ENCODE data around the gene CRIP2.

Gene CRIP2

DNA sequence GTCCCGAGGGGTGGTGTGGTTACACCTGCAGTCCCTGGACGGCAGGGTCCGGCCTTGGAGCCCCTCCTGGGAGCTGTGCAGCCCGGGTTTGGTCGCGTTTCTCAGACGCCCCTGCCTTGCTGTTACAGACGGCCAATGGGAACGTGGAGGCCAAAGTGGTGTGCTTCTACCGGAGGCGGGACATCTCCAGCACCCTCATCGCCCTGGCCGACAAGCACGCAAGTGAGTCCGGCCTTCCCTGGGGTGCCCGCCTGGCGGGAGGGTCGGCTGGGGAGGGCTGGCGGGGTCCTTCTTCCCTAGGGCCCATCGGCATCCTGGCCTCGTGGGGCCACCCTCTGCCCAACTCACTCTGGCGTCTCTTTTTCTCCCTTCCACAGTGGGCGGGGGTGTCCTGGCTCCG is 29.3 kb upstream of the CRIP2 start:
- DNase-seq, result no peak

DNA sequence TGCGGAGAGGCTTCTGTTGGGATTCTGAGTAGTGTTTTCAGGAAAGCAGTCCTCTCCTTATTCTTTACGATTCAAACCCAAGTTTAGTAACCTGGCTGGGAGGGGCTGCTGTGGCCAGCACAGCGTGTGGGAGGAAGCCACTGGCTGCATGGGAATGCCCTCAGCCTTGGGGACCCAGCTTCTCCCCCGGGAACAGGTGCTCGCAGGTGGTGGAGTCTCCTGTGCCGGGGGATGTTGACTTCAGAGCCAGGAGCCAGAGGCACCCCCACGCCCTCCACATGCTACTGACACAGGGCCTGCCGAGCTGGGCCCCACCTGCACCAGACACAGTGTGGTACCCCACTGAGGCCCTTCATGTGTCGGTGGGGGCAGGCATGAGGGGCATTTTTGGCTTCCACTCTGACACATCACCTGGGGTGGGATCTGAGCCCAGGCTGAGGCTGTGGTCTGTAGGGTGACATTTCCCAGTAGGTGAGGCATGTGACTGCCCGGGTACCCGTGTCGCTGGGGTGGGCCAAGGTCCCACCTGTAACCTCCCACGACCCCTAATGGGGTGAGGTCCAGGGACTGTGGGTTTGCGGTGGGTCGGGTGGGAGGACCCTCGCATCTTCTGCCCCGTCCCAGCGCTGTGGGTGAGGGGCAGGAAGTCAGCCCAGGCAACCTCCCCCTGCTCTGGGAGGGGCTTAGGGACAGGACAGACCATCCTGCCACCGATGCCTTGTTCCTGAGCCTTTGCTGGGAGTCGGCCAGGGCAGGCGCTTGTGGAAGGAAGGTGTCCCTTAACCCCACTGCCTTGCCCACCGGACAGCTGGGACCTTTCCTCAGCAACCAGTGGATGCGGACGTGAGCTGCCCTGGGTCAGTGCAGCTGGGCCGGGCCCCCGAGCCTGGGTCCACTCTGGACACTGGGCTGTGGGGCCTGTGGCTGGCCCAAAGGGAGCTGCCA is 28.4 kb upstream of the CRIP2 start:
- DNase-seq, result no peak

DNA sequence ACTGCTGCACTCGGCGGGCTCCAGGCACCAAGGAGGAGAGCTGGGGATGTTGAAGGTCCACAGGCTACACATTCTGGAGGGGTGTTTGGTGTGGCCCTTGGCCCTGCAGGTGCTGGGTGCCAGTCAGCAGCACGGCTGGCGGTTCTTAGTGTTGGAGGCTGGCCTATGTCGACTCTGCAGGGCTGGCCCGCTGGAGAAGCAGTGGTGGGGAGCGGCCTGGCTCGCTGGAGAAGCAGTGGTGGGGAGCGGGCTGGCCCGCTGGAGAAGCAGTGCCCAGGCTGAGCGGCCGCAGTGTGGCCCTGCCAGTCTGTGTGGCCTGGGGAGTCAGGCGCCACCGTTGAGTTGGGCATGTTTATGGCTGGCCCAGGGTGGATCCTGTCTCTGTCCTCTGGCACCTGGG is 27.6 kb upstream of the CRIP2 start:
- DNase-seq, result no peak

- no peak for DNase-seq
Observed at GRCh38 chr14:105447651-105448640, 26.7 kb upstream of the CRIP2 start.

DNA sequence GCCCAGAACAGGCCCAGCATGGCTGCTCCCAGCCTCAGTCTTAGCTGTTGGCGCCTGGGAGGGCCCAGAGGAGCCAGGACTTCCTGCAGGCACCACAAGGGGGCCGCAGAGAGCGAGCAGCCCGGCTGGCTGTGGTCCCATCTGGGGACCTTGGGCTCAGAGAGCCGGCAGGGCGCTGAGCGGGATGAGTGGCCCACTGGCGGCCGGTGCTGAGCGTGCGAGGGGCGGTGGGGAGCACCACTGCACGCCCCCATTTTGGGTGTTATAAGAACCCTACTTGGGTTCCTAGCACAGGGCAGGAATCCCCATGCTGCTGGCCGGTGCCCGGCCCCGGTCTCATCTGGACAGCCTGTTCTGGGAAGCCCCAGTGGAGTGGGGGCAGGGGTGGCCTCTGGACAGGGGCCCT is 25.9 kb upstream of the CRIP2 start:
- peak; percentile 92 for DNase-seq

DNA sequence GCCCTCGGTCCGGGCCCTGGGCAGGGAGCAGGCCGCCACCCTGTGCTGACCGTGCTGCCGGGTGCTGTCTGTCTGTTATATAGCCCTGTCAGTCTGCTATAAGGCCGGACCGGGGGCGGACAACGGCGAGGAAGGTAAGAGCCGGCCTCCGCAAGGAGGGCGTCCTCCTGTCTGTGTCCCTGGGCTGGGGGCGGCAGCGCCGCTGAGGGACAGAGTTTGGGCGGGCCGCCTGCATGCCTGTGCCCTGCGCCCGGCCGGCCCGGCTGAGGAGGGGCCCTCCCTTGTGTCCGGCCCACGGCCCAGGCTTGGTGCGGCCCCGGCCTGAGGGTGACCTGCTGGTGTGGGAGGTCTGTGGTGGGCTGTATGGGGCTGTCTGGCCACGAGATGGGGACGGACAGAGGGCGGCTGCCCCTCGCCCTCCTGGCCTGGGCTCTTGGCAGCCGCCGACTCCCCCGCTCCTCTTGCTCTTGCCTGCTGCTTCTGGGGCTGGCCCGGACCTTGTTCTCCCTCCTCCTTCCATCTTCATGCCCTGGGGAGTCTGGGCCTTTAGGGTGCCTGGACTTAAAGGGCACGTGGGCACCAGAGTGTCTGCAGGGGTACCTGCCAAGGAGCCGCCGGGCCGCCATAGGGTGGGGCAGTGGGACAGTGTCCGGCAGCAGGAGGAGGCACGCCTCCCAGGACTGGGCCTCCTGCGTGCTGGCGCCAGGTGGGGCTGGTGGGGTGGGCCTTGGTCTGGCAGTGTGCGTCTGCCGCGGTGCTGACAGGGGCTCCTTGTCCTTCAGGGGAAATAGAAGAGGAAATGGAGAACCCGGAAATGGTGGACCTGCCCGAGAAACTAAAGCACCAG is 25.1 kb upstream of the CRIP2 start:
- no peak for DNase-seq

GRCh38 chr14:105450123-105450505 is 24.5 kb upstream of the CRIP2 start:
- no peak for DNase-seq

DNA sequence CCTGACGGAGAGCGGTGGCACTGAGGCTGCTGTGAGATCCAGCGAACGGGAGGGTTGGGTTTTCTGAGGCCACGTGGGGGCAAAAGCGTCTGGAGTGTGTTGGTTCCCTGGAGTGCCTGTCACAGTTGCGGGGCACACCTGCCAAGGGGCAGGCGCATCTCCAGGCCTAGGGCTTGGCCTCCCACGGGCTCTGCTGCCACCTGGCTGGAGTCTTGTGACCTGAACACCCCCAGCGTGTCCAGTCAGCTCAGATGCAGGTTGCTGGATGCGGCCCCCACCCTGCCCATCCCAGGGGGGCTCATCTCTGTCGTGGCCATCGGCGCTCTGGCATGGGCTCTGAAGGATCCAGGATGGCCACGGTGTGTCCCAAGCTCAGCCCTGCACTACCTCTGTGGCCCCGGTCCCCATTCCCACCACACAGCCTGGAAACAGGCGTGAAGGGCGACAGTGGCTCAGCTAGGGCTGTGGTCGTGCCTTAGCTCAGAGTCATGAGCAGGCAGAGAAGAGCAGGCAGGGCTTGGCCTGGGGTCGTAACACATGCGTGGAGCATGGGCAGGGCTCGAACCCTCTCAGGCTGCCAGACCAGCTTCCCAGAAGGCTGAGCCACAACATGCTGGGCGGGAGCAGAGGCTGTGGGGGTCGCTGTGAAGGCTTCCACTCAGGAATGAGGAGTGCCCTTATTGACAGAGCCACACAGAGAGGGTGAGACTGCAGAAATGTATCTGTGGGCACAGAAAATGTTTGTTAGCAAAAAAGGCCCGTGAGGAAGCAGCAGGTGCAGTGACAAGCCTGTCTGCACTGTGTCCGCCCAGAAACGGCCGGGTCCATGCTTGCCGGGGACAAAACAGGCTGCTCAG is 23.5 kb upstream of the CRIP2 start:
- DNase-seq, result no peak

GRCh38 chr14:105452963-105453362 is 21.7 kb upstream of the CRIP2 start:
- no peak for DNase-seq

DNA sequence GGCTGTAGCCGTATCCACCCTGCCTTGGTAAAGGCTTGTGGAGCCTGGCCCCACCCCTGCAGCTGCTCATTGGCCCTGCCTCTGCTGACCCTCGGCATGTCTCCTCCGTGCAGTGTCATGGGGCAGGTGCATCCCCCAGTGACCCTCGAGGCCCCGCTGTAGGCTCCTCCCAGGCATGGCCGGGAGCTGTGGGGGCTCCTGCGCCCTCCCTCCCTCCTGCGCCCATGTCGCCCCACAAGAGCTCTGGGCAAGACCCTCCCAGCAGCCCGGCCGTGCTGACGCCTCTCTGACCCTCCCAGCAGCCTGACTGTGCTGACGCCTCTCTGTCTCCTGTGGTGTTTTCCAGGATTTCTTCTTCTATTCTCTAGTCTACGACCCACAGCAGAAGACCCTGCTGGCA is 20.8 kb upstream of the CRIP2 start:
- no peak for DNase-seq

DNA sequence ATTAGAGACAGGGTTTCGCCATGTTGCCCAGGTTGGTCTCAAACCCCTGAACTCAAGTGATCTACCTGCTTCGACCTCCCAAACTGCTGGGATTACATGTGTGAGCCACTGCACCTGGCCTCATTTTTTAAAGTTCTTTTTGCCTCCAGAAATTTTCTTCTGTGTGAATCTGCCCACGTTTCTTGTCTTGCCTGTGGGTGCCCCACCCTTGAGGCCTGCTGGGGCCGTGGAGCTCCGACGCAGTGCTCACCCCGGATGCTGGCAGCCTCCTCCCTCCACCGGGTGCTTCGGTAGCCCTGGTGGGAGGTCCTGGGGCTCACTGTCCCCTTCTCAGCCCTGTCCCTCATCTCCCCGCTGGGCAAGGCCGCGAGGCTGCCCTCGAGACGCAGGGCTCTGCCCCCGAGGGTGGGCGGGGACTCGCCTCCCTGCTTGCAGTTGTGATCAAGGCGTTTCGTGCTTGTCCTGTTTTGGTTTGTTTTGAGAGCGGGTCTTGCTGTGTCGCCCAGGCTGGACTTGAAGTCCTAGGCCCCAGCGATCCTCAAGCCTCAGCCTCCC is 19.5 kb upstream of the CRIP2 start:
- no peak for DNase-seq

- DNase-seq, result no peak
Observed at GRCh38 chr14:105455766-105456660, 18.6 kb upstream of the CRIP2 start.

DNA sequence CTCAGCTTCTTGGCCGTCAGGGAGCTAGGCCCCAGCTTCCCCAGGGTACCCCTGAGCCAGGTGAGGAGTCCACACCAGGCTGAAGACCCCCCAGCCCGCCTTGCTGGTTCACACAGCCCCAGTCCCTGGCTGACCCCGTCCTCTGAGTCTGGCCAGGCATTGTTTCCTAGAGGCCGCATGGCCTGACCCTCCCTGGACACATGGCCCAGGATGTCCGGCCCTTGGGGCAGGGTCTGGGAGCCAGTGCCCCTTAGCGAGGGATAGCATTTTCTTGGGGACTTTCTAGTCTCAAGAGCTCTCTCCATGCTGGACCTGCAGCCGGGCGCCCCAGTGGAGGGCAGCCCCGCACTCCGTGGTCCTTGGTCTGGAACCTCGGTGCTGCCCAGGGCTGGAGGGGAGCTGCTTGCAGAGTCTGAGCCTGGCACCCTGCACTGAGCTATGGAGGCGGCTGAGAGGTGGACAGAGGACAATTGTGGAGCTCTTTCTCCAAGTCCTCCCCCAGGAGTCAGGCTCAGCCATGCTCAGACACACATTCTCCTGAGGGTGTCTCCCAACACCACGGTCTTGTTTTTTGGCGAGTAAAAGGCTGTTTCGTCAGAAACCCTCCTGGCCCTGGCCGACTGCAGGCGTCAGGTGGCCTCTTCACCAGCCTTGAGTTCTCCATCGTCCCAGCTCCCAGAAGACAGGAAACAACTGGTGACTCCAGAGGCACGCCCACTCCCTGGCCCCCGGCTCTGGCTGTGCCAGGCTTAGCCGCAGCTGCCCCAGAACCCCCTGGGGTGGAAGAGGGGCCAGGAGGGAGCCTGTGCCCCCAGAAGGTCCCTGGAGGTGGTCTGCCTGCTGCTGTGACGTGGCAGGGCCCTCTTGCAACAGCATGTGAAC is 17.6 kb upstream of the CRIP2 start:
- DNase-seq, result no peak

DNA sequence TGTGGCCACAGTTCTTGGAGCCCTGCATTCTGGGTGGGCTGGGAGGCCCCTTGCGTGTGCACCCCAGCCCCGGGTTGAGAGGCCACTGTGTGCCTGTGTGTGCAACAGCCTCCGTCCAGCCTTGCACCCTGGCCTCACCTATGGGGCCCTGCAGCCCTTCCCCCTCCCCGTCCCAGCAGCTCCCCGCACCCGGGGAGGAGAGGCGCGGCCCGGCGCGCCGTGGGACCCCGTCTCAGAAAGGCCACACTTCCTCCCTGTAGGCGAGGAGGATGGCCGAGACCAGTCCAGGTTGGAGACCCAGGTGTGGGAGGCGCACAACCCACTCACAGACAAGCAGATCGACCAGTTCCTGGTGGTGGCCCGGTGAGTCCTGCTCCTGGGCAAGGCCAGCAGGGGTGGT is 16.6 kb upstream of the CRIP2 start:
- DNase-seq, result no peak

DNA sequence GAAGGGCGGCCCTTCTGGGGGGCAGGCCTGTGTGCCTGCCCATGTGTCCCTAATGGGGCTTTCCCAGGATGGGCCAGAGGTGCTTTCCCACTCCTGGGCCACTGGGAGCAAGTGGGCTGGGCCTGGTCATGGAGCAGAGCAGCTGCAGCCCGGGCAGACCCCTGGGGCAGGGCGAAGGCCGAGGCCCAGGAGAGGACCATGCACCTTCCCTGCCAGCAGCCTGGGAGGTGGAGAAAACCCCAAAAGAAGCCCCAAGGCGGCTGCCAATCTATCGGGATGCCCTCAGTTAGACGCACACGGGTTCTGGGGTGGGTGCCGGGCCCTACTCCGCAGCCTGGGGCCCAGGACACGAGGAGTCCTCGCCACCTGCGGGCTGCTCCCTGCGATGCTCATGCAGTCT is 16.1 kb upstream of the CRIP2 start:
- no peak for DNase-seq

GRCh38 chr14:105460116-105460515 is 14.5 kb upstream of the CRIP2 start:
- no peak for DNase-seq

DNA sequence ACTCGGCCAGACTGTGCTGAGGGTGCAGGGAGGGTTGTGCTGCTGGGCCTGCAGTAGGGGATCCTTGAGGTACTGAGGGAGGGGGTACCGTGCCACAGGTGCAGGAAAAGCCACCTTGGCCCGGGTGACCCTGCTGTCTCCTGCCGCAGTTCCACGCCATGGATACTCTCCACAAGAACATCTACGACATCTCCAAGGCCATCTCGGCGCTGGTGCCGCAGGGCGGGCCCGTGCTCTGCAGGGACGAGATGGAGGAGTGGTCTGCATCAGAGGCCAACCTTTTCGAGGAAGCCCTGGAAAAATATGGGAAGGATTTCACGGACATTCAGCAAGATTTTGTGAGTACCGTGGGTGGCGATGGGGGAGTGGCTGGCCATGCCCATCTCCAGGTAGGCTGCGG is 14.0 kb upstream of the CRIP2 start:
- DNase-seq, result no peak

- no peak for DNase-seq
Observed at GRCh38 chr14:105461903-105462302, 12.7 kb upstream of the CRIP2 start.

- DNase-seq, result no peak
Observed at GRCh38 chr14:105464501-105464900, 10.1 kb upstream of the CRIP2 start.
